Measurements from ENCODE around the gene IDH3A. TPM values are rescaled to one million over a fixed set of nuclear protein-coding genes. Genes with fewer than 3 reads are reported as not detected.

The IDH3A gene
- total RNA-seq, 3 donors from 2014 or later (not counting 1 experiment from before 2014, with no cell fraction given), result 43.5 to 55.1 (median 53.3) TPM

DNA sequence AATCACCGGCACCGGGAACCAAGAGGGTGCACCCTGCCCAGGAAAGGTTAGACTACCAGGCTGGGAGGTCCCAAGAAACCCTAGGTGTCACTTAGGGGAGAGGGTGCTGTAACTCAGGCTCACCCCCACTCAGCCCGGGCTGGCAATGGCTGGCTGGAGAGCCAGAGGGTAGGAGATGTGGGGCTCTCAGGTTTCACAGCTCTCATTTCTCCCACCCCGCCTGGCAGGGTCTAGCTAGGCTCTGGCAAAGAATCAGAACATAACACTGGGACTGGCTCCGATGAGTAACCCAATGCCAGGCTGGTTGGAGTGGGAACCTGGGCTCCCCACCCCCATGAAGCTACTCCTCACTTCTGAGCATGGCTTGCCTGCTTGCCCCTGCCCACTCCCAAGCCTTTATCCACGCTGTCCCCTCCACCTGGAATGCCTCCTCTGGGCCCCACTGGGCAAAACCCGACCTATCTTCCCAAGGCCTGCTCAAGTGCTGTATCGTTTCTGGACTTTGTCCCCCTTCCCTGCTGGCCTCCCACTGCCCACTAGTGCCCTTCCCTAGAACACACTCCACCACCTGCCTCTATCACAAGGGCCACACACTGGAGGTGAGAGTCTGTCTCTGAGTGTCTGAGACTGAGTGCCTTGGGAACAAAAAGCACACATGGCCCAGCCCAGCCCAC lies 19.9 kb upstream of the IDH3A start:
- Histone ChIP-seq H3K27me3 (ENCODE audit: control insufficient read depth, insufficient read depth, low read length) (no peaks in the 10 kb centered on the region), H3K9me3 (ENCODE audit: control insufficient read depth, insufficient read depth, low read length) (no peaks in the 10 kb centered on the region), H3K36me3 (ENCODE audit: control insufficient read depth, insufficient read depth, low read length) (no peaks in the 10 kb centered on the region), H3K27ac (ENCODE audit: low read length) (no peak overlapping the region), H3K4me1 (ENCODE audit: control insufficient read depth, insufficient read depth, low read length) (peaks cover 13% of the 10 kb centered on the region), H3K4me3 (ENCODE audit: low read length) (no peak overlapping the region)
- TF ChIP-seq, protein P1, sequence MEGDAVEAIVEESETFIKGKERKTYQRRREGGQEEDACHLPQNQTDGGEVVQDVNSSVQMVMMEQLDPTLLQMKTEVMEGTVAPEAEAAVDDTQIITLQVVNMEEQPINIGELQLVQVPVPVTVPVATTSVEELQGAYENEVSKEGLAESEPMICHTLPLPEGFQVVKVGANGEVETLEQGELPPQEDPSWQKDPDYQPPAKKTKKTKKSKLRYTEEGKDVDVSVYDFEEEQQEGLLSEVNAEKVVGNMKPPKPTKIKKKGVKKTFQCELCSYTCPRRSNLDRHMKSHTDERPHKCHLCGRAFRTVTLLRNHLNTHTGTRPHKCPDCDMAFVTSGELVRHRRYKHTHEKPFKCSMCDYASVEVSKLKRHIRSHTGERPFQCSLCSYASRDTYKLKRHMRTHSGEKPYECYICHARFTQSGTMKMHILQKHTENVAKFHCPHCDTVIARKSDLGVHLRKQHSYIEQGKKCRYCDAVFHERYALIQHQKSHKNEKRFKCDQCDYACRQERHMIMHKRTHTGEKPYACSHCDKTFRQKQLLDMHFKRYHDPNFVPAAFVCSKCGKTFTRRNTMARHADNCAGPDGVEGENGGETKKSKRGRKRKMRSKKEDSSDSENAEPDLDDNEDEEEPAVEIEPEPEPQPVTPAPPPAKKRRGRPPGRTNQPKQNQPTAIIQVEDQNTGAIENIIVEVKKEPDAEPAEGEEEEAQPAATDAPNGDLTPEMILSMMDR (IDR thresholded peaks at IDR 0.05), result no peak
- H3K27me3 Mint-ChIP-seq (ENCODE audit: low read depth in 2 of 2), result no peaks in the 10 kb centered on the region
- ATAC-seq (no peak), DNase-seq (peak in 1 of 2 donors; percentile 43)
- H3K9me3 Mint-ChIP-seq, result no peaks in the 10 kb centered on the region
- intact Hi-C loops (cut with micrococcal nuclease), result loop anchor here (5.0 kb wide), 1 partner anchor 113 kb away; no protein-coding TSS in a partner anchor
- no peaks in the 10 kb centered on the region for H3K36me3 Mint-ChIP-seq
- no peak overlapping the region for H3K4me3 Mint-ChIP-seq
- H3K27ac Mint-ChIP-seq, result peak overlapping the region; percentile 32 to 92
- 92% methylated on average over 8 of the region's 8 CpGs for WGBS (ENCODE audit: insufficient coverage)
- H3K4me1 Mint-ChIP-seq, result peaks cover 5 to 24% of the 10 kb centered on the region in 2 donors

GRCh38 chr15:78129751-78130287 lies 19.3 kb upstream of the IDH3A start:
- Mint-ChIP-seq H3K9me3 (no peaks in the 10 kb centered on the region), H3K36me3 (no peaks in the 10 kb centered on the region), H3K4me1 (peaks cover 5 to 24% of the 10 kb centered on the region in 2 donors), H3K27ac (peak overlapping the region; percentile 32 to 92), H3K4me3 (peak overlapping the region; percentile 85), H3K27me3 (ENCODE audit: low read depth in 2 of 2) (no peaks in the 10 kb centered on the region)
- DNase-seq, result peak in 1 of 2 donors; percentile 45
- intact Hi-C loops (cut with micrococcal nuclease), result loop anchor here (5.0 kb wide), 1 partner anchor 112 kb away; no protein-coding TSS in a partner anchor
- Histone ChIP-seq H3K4me1 (ENCODE audit: control insufficient read depth, insufficient read depth, low read length) (peaks cover 13% of the 10 kb centered on the region), H3K4me3 (ENCODE audit: low read length) (no peak overlapping the region), H3K27ac (ENCODE audit: low read length) (no peak overlapping the region), H3K9me3 (ENCODE audit: control insufficient read depth, insufficient read depth, low read length) (no peaks in the 10 kb centered on the region), H3K36me3 (ENCODE audit: control insufficient read depth, insufficient read depth, low read length) (no peaks in the 10 kb centered on the region), H3K27me3 (ENCODE audit: control insufficient read depth, insufficient read depth, low read length) (no peaks in the 10 kb centered on the region)
- no peak for ATAC-seq
- WGBS (ENCODE audit: insufficient coverage), result 88% methylated on average over 5 of the region's 5 CpGs
- TF ChIP-seq, protein P1 (IDR thresholded peaks at IDR 0.05), result no peak

GRCh38 chr15:78130466-78131294 lies 18.5 kb upstream of the IDH3A start:
- DNase-seq, result no peak
- TF ChIP-seq, protein P1 (IDR thresholded peaks at IDR 0.05), result no peak
- Histone ChIP-seq H3K27me3 (ENCODE audit: control insufficient read depth, insufficient read depth, low read length) (no peaks in the 10 kb centered on the region), H3K4me1 (ENCODE audit: control insufficient read depth, insufficient read depth, low read length) (peaks cover 13% of the 10 kb centered on the region), H3K36me3 (ENCODE audit: control insufficient read depth, insufficient read depth, low read length) (no peaks in the 10 kb centered on the region), H3K27ac (ENCODE audit: low read length) (no peak overlapping the region), H3K4me3 (ENCODE audit: low read length) (no peak overlapping the region), H3K9me3 (ENCODE audit: control insufficient read depth, insufficient read depth, low read length) (no peaks in the 10 kb centered on the region)
- Mint-ChIP-seq H3K27me3 (ENCODE audit: low read depth in 2 of 2) (no peaks in the 10 kb centered on the region), H3K4me3 (peak overlapping the region; percentile 85), H3K9me3 (no peaks in the 10 kb centered on the region), H3K36me3 (no peaks in the 10 kb centered on the region), H3K27ac (peak overlapping the region; percentile 32 to 92), H3K4me1 (peaks cover 5 to 24% of the 10 kb centered on the region in 2 donors)
- intact Hi-C loops (cut with micrococcal nuclease), result no loop called here
- 40% methylated on average over 51 of the region's 51 CpGs for WGBS (ENCODE audit: insufficient coverage)
- ATAC-seq, result peak; percentile 42 to 49 (median 42)

Data from natural killer cell (primary cell).